GM12878 (cell line): ENCODE data around the gene SLC10A2. TPM values are rescaled to one million over a fixed set of nuclear protein-coding genes. Genes with fewer than 3 reads are reported as not detected.

Experiments used
- BCL11A ChIP-seq: IDR thresholded peaks from 2 replicates; pipeline ENCODE4 v1.6.1; 2011; ENCODE audit warnings: low read depth, low read length
- BRCA1 ChIP-seq: IDR thresholded peaks from 2 replicates; pipeline ENCODE4 v1.6.1; 2011; ENCODE audit warnings: low read depth, low read length, improper control_type of control experiment
- CBX3 ChIP-seq: fragments of 200-600 bp; sonication (generic); IDR thresholded peaks from 2 replicates; pipeline ENCODE4 v1.6.1; 2016; ENCODE audit warnings: low read depth, borderline replicate concordance
- CREM ChIP-seq: IDR thresholded peaks from 2 replicates; pipeline ENCODE4 v1.6.1; 2014; ENCODE audit warnings: antibody characterized with exemption, low read depth
- ESRRA ChIP-seq: IDR thresholded peaks from 2 replicates; pipeline ENCODE4 v1.6.1; 2012; ENCODE audit warnings: mild to moderate bottlenecking, low read length, improper control_type of control experiment
- EZH2 ChIP-seq: IDR thresholded peaks from 2 replicates; pipeline ENCODE4 v1.6.1; 2012; ENCODE audit warnings: low read depth, mild to moderate bottlenecking, control low read depth, inconsistent platforms, low read length, borderline replicate concordance; ENCODE audit not compliant: control insufficient read depth
- FOXK2 ChIP-seq: fragments of 450-650 bp; IDR thresholded peaks from 2 replicates; pipeline ENCODE4 v1.6.1; 2017; ENCODE audit warnings: mild to moderate bottlenecking, moderate library complexity
- IRF4 ChIP-seq: IDR thresholded peaks from 2 replicates; pipeline ENCODE4 v1.6.1; 2011; ENCODE audit warnings: low read depth, low read length
- JUNB ChIP-seq: IDR thresholded peaks from 2 replicates; pipeline ENCODE4 v1.6.1; 2016; ENCODE audit warnings: antibody characterized with exemption, mild to moderate bottlenecking
- NFYB ChIP-seq: IDR thresholded peaks from 2 replicates; pipeline ENCODE4 v1.6.1; 2011; ENCODE audit warnings: low read depth, mild to moderate bottlenecking, low read length, improper control_type of control experiment, moderate library complexity; ENCODE audit not compliant: insufficient read depth
- POLR2AphosphoS2 ChIP-seq: IDR thresholded peaks from 2 replicates; pipeline ENCODE4 v1.6.1; 2011; ENCODE audit warnings: low read depth, mild to moderate bottlenecking, low read length, improper control_type of control experiment, moderate library complexity
- RELB ChIP-seq: fragments of 450-650 bp; IDR thresholded peaks from 2 replicates; pipeline ENCODE4 v1.6.1; 2017; ENCODE audit warnings: low read depth, mild to moderate bottlenecking, moderate library complexity
- SMAD1 ChIP-seq: fragments of 450-650 bp; IDR thresholded peaks from 2 replicates; pipeline ENCODE4 v1.6.1; 2018; ENCODE audit warnings: mild to moderate bottlenecking, low read depth; ENCODE audit not compliant: partially characterized antibody
- SMC3 ChIP-seq: IDR thresholded peaks from 2 replicates; pipeline ENCODE4 v1.6.1; 2011; ENCODE audit warnings: low read length, improper control_type of control experiment, borderline replicate concordance
- ZBTB33 ChIP-seq: fragments of 450-650 bp; IDR thresholded peaks from 2 replicates; pipeline ENCODE4 v1.6.1; 2017; ENCODE audit warnings: mild to moderate bottlenecking
- polyA plus RNA-seq, 11 experiments: library from polyadenylated mRNA; depleted of rRNA in 4 of 11; unstranded in 6 of 11; stranded (reverse) in 5 of 11; fragments of >200 nt; fragmentation: Nextera tagmentation in 4 of 11; fragmentation: Illumina TruSeq in 1 of 11; extraction: Ambion mirVana in 4 of 11; extraction: Trizol in 1 of 11; gene quantifications; 1 replicate in 1 of 11; 2 replicates in 10 of 11; pipeline versions ENCODE4 v1.2.1 to v1.2.3, GENCODE V29; 2011 to 2016; ENCODE audit warnings: inconsistent platforms in 2 of 11, missing spikeins in 2 of 11, low read depth in 1 of 11
- total RNA-seq, 4 experiments: library from RNA; depleted of rRNA in 3 of 4; stranded (reverse); fragments of >200 nt in 3 of 4; fragmentation: Illumina TruSeq in 1 of 4; extraction: Trizol in 1 of 4; gene quantifications; 2 replicates each; pipeline versions ENCODE4 v1.2.1 to v1.2.3, GENCODE V29; 2013 to 2021
- TF ChIP-seq, protein P1 (sequence below): IDR thresholded peaks from 2 replicates; pipeline ENCODE4 v1.6.1; 2012; ENCODE audit warnings: improper control_type of control experiment, low read depth, low read length; ENCODE audit not compliant: insufficient replicate concordance
- TF ChIP-seq, protein P2 (sequence below): IDR thresholded peaks from 2 replicates; pipeline ENCODE4 v1.6.1; 2011; ENCODE audit warnings: low read depth, mild to moderate bottlenecking, low read length, moderate library complexity, borderline replicate concordance; ENCODE audit errors: extremely low read depth
- TF ChIP-seq, protein P3 (sequence below): fragments of 150-350 bp; IDR thresholded peaks from 2 replicates; pipeline ENCODE4 v1.6.1; 2016; ENCODE audit warnings: low read depth, low read length

The SLC10A2 gene
- total and polyA plus RNA-seq, 10 of the 15 experiments (the other 5 are each of a cell fraction or from before 2014, with no cell fraction given) = 0.01 to 0.04 (median 0.02) TPM; not detected in 7

DNA sequence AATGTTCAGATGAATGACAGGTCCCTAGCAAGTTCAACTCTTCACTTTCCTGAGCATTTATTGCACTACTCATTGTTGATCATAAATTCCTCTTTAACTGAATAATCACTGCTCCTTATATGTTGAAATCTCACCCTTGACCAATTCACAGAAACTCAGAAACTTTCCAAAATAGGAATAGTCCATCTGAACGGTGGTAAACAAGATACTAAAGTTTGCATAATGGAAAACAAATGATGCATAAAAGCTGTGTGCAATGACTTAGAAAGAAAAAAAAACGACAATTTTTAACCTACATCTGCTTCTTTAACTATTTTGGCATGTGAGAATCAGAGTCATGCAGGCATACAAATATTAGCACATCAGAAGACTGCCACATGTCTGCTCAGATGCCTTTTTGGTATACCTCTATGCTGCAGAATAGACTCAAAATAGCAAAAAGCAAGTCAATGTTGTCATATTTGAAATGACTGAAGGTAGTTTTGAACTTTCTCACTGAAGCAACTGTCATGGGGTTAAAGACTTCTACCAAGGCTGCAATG is 34.8 kb downstream of the SLC10A2 start (continued):
- TF ChIP-seq, protein P1, sequence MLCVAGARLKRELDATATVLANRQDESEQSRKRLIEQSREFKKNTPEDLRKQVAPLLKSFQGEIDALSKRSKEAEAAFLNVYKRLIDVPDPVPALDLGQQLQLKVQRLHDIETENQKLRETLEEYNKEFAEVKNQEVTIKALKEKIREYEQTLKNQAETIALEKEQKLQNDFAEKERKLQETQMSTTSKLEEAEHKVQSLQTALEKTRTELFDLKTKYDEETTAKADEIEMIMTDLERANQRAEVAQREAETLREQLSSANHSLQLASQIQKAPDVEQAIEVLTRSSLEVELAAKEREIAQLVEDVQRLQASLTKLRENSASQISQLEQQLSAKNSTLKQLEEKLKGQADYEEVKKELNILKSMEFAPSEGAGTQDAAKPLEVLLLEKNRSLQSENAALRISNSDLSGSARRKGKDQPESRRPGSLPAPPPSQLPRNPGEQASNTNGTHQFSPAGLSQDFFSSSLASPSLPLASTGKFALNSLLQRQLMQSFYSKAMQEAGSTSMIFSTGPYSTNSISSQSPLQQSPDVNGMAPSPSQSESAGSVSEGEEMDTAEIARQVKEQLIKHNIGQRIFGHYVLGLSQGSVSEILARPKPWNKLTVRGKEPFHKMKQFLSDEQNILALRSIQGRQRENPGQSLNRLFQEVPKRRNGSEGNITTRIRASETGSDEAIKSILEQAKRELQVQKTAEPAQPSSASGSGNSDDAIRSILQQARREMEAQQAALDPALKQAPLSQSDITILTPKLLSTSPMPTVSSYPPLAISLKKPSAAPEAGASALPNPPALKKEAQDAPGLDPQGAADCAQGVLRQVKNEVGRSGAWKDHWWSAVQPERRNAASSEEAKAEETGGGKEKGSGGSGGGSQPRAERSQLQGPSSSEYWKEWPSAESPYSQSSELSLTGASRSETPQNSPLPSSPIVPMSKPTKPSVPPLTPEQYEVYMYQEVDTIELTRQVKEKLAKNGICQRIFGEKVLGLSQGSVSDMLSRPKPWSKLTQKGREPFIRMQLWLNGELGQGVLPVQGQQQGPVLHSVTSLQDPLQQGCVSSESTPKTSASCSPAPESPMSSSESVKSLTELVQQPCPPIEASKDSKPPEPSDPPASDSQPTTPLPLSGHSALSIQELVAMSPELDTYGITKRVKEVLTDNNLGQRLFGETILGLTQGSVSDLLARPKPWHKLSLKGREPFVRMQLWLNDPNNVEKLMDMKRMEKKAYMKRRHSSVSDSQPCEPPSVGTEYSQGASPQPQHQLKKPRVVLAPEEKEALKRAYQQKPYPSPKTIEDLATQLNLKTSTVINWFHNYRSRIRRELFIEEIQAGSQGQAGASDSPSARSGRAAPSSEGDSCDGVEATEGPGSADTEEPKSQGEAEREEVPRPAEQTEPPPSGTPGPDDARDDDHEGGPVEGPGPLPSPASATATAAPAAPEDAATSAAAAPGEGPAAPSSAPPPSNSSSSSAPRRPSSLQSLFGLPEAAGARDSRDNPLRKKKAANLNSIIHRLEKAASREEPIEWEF = no peak
- no peak for TF ChIP-seq POLR2AphosphoS2
- TF ChIP-seq FOXK2 = no peak
- no peak for TF ChIP-seq BCL11A
- no peak for TF ChIP-seq SMAD1
- peak; percentile 86 for TF ChIP-seq IRF4
- TF ChIP-seq, protein P2, sequence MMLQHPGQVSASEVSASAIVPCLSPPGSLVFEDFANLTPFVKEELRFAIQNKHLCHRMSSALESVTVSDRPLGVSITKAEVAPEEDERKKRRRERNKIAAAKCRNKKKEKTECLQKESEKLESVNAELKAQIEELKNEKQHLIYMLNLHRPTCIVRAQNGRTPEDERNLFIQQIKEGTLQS = no peak
- peak; percentile 96 for TF ChIP-seq JUNB
- peak; percentile 87 for TF ChIP-seq CREM
- no peak for TF ChIP-seq NFYB
- TF ChIP-seq ESRRA = no peak
- TF ChIP-seq RELB = peak; percentile 92
- TF ChIP-seq SMC3 = no peak
- no peak for TF ChIP-seq BRCA1
- peak; percentile 9; the same call in 1 of the 2 replicates for TF ChIP-seq ZBTB33
- no peak for TF ChIP-seq CBX3
- TF ChIP-seq EZH2 = no peak
- TF ChIP-seq, protein P3, sequence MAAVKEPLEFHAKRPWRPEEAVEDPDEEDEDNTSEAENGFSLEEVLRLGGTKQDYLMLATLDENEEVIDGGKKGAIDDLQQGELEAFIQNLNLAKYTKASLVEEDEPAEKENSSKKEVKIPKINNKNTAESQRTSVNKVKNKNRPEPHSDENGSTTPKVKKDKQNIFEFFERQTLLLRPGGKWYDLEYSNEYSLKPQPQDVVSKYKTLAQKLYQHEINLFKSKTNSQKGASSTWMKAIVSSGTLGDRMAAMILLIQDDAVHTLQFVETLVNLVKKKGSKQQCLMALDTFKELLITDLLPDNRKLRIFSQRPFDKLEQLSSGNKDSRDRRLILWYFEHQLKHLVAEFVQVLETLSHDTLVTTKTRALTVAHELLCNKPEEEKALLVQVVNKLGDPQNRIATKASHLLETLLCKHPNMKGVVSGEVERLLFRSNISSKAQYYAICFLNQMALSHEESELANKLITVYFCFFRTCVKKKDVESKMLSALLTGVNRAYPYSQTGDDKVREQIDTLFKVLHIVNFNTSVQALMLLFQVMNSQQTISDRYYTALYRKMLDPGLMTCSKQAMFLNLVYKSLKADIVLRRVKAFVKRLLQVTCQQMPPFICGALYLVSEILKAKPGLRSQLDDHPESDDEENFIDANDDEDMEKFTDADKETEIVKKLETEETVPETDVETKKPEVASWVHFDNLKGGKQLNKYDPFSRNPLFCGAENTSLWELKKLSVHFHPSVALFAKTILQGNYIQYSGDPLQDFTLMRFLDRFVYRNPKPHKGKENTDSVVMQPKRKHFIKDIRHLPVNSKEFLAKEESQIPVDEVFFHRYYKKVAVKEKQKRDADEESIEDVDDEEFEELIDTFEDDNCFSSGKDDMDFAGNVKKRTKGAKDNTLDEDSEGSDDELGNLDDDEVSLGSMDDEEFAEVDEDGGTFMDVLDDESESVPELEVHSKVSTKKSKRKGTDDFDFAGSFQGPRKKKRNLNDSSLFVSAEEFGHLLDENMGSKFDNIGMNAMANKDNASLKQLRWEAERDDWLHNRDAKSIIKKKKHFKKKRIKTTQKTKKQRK = no peak
